ENCODE results near the gene CADPS.

The CADPS gene

DNA sequence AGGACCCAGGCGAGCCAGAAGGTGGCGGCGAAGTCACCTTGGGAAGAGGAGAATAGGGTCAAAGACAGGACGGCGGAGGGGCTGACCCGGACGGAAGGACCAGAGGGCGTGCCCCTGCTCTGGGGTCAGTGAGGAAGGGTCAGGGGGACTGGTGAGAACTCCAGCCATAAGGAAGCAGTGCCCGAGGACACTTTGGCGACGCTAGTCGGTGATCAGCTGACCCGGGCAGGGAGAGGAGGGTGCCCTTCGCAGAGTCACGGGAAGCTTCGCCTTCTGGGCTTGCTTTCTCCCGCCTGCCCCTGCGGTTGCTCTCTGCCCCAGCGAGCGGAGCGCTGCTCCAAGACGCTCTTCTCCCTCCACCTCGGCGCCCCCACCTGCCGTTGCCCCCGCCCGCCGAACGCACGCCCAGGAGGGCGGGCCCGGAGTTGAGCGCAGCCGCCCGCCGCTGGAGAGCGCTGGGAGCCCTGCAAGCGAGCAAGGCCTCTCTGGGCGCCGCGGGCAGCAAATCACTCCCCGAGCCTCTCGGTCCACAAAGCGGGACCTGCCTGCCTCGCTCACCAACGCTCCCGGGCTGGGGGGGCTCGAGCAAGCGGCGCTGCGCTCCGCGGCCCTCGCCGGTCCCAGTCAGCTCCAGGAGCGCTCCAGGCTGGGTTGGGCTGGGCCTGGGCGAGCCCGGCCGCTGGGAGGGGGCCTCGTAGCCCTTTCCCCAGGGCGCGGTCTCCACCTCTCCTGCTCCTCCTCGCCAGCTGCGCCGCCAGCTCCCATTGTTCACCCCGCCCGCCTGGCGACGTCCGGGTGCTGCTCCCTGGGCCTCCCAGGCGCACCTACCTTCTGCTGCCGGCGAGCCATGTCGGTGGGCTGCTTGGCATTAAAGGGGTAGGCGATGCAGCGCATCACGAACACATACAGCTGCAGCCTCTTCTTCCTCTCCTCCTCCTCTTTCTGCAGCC is 1.2 kb downstream of the CADPS start:
- no peak for DNase-seq (ENCODE audit: low read depth)

DNA sequence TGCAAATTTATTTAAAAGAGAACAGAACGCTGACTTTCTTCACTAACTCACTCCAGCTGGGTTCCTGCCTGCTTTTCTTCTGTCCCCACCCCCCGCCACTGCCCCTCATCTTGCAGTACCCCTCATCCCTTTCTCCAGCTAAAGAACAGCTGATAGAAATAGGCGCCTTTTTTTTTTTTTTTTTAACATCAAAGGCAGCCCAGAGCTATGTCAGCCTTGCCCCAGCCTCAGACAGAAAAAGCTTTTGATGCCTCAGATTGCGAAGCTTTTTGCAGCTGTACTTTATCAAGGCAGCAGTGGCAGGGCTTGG is 1.8 kb downstream of the CADPS start:
- no peak for DNase-seq (ENCODE audit: low read depth)

DNA sequence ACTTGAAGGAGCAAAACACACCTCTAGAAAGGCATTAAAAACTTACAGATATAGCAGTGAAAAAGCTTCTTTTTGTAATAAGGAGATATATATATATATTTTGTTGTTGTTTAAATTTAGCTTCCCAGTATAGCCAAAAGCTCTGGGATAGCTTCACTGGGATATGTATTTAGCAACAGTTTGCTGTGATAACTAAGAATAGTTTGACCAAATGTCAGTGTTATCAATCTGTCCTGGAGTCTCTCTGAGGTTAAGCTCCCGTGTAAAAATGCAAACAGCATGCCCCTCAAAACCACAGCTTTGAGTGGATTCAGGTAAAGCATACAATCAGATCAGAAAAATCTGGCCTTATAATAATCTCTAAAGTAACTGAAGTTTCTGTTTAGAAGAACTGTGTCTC is 2.9 kb downstream of the CADPS start:
- DNase-seq (ENCODE audit: low read depth): no peak

DNA sequence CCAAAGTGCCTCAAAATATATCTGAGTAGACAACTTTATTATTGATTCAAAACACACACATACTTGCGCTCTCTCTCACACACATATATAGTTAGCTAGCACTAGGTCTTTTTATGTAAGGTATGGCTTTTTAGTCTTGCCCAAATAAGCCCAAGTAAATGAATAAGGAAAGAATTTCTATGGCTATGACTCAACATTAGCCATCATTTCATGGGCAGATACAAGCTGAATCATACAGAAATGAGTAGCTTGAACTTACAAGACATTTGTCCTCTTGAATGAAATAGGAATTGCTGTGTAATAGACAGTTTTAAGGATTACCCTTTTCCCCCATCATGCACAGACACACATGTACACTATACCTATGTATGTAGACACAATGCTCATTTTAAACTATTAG is 4.9 kb downstream of the CADPS start:
- peak; percentile 12 for DNase-seq (ENCODE audit: low read depth)

DNA sequence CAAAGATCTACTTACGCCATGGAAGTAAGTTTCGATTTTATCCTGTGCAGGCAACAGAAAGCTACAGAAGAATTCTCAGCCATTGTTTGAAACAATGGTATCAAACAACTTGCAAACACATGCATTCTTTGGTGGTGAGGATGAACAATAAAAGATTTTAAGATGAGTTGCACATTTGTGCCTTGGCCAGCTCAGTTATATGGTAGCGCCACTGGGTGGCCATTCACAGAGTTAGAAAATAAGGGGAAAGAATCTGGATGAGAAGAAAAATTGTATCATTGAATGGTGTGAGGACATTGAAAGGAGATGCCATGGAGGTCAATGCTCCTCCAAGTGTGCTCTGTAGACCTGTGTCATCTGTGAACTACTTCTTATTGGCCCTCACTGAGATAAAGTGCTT is 11.6 kb downstream of the CADPS start:
- DNase-seq (ENCODE audit: low read depth): no peak

DNA sequence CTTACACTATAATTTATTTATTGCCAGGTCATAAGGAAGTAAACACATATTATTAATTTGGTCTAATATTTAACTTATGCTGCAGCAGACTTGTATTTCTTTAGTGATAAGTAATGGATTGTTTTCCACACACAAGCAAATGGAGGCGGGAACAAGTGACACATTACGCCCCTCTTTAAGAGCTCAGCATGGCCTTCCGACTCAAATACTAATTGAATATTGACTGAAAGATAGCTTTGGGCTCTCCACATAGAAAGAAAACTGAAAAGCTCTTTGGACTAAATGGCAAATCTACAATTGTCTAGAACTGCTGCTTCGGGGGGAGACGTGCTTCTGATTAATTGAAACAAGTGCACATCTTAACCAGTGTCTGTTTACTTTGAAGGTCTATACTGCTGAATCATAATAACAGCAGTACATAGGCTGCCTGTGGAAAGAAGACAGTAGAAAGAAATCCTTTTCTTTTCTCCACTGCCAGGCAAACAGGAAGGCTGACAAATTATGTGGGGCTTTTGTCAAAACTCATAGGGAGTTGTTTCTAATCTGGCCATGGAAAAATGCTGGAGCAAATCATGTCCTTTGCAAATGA is 15.9 kb downstream of the CADPS start:
- DNase-seq (ENCODE audit: low read depth): no peak

DNA sequence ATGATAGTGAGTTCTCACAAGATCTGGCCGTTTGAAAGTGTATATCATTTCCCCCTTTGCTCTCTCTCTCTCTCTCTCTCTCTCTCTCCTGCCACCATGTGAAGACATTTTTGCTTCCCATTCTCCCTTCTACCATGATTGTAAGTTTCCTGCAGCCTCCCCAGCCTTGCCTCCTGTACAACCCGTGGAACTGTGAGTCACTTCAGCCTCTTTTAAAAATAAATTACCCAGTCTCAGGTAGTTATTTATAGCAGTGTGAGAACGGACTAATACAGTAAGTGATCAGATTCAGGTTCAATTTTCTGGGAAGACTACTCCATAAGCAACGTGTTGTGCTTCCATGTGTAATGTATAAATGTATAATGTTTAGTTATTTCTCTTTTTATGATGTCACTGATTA is 29.2 kb downstream of the CADPS start:
- no peak for DNase-seq (ENCODE audit: low read depth)

DNA sequence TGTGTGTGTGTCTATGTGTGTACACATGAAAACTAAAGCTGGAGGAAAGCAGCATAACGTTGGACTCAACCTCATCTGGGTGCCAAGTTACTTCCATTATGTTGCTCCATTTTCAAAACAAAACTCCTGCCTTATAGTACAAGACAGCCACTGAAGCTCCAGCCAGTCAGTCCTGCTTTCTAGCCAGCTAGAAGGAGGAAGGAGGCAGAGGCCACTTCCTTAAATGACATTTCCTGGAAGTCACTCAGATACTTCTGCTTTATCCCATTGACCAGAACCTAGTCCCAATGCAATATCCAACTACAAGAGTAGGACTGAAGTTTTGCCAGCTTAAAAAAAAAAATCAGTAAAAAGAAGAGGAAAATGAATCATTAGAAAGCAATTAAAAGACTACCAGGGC is 31.7 kb downstream of the CADPS start:
- DNase-seq (ENCODE audit: low read depth): no peak

DNA sequence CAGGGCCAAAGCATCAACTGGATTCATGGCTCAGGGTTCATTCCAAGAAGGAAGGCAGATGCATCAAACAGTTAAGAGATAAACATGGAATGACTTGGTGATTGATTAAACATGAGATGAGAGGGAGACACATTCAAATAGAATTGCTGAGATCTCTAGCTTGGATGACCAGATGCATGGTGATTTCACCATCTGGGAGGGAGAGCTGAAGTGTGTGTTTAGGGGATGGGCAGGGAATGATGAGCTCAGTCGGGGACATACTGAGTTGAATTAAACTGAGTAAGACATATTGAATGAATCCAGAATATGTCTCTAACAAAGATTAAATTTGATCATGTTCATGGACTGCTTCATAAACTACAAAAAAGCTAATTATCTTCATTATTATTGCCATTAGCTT is 35.5 kb downstream of the CADPS start:
- no peak for DNase-seq (ENCODE audit: low read depth)

DNA sequence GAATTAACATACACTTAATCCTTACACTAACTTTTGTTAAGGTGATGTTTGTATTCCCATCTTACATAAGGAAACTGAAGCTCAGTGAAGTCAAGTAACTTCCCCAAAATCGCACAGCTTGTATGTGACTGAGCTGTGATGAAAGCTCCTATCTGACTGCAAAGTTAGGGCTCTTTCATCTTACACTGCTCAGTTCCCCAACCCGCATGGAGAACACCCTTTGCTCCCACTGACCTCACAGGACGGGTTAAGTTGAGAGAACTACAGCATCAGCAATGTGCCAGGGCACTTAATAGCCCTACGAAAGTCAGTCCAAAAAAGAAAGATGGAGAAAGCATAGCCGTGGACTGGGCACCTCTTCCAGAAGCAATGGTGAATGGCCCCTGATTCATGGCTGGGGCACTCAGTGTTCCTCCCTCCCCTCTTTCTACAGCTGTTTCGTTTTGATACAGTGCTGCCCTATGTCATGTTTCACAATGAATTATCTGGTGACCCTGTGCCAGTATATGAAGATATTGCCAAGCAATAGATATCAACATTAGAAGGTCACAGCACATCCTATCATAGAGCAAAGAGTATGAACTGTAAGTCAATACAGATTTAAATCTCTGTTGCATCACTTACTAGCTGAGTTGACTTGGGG is 38.0 kb downstream of the CADPS start:
- DNase-seq (ENCODE audit: low read depth): no peak

DNA sequence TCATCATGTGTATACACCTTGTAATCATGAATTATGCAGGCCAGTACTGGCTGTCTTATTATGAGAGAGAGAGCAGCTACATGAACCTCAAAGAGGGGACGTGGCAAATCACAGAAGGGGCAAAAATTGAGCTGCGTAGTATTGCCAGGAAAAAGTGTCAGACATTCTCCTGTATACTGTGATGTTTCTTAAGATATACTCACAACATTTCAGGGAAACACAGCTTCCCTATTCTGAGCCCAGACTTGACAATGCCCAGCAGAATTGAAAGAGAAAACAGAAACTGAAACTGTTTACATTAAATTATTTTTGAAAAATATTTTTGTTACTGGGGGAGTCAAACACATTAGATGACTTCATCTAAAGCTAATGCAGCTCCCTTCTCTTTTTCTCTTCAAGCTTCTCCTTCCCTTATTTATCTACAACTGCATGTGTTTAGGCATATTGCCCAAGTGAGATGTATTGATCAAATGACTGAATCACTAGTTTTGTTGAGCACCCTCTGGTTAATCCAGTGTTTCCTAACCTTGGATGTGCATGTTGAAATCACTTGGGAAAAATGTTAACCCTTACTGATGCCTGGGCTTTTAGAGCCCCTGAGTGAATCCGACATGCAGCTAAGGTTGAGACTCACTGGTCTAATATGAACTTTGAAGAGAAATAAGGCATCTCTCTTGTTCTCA is 39.5 kb downstream of the CADPS start:
- DNase-seq (ENCODE audit: low read depth): no peak

DNA sequence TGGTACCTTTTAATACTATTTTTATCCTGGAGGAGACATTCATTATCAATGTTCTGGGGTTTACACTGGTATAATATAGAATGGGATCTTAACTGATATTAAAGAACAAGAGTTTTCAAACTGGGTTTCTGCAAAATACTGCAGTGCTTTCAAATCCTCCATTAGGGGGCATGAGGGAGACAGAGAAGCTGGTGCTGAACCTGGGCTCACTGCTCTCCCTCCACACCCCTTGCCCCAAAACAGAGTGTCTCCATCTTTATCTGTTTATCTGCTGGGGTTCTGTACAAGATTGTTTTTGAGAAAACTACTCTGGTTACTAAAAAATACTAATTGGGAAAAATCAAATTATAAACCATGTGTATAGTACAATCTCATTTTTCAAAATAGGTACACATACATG is 41.7 kb downstream of the CADPS start:
- DNase-seq (ENCODE audit: low read depth): no peak

DNA sequence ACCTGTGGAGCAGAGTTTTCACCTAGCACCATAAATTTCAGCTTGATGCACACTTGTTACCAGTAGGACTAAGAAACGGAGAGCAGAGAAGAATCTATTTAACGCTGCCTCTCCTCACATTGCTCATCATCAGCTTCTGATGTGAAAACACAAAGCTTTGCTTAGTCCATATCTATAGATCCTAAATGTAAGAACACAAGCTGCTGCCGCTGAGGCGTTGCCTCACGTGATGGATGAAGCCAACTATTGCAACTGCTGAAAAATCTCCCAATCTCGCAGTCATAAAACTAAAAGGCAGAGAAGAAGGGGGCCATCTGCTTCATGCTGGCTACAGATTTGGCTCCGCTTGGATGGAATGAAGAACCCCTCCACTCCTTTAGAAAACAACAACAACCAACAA is 42.7 kb downstream of the CADPS start:
- DNase-seq (ENCODE audit: low read depth): no peak

DNA sequence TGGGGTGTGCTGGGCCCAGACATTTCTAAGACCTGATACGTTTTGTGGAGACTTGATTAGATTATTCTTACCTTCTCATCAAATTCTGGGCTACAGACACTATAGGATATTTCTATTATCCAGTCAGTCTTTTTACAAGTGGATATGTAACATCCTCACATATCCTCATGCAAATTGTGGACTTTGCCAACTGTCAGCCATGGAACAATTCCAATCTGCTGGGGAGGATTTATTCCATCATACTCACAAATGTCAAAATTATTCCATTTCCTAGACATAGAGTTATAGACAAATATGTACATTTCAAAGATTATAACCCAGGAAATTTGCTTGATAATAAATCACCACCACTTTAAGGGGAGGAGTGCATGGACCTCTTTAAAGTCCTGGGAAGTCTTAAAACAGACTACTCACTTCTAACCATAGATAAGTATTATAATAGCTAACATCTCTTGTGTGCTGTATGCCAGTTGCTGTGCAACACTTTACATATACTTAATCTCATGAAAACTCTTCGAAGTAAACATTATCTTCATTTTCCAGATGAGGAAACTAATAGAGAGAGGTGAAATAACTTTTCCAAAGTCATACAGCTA is 44.4 kb downstream of the CADPS start:
- no peak for DNase-seq (ENCODE audit: low read depth)

DNA sequence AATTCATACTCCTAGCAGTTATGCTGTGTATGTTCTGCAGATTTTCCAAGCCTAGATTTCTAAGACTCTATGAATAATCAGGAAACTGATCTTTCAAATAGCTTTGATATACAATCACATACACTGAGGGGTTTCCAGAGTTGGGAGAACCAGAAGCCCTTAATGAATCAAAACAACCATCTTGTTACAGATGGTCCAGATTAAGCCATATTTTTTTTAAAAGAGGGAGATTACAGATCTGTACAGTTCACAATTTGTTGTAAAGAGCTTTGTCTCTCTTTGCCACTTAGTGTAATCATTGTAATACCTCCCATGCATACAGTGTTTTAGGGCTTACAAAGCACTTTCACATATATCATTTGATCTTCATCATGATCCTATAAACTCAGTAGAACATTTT is 47.7 kb downstream of the CADPS start:
- no peak for DNase-seq (ENCODE audit: low read depth)

DNA sequence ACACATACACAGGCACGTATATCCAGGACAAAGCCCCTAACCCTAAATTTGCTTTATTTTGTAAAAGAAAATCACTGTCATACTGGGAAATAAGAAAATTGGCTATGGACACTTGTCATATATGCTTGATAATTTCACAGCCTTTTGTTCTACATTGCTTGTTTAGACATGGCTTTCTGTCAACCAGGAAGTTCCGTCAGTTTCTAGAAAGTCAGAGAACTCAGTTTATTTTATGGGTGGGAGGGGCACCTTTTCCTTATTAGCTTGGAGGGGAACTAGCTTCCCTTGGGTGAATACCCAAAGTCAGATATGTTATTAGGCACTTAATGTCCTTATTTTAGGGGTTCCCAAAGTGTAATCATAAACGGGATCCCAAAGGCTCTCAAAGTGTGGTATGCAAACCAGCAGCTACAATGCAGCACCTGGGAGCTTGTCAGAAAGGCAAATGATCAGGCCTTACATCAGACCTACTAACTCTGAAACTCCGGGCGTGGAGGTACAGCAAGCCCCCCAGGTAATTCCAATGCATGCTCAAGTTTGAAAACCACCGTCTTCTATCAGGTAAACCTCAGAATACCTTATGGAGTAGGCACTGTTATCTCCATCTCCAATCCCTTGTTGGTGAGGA is 50.1 kb downstream of the CADPS start:
- no peak for DNase-seq (ENCODE audit: low read depth)

DNA sequence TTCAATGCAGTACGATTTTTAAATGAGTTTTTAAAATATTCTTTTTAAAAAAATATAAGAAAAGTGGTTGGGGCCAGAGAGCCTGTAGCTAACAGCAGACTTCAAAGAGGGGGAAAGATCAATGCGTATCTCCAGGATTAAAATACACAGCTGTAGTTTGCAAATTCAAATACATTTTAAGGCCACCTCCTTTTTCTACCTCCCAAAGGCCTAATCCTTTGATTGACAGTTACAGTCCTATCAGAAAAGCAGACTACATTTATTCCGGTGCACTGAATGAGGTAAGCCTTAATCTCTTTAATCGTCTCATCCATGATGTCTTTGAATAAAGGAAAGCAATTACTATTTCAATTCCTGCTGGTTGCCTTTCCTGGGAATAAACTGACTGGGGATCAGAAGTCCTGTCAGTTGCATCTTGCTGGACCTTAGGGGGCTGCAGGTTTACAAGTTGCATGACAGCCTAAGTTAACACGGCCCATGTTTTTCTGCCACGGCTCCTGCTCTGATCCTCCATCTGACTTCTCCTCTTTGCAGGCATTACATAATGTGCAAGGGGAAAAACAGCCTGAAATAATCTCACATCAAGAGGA is 51.7 kb downstream of the CADPS start:
- DNase-seq (ENCODE audit: low read depth): no peak

DNA sequence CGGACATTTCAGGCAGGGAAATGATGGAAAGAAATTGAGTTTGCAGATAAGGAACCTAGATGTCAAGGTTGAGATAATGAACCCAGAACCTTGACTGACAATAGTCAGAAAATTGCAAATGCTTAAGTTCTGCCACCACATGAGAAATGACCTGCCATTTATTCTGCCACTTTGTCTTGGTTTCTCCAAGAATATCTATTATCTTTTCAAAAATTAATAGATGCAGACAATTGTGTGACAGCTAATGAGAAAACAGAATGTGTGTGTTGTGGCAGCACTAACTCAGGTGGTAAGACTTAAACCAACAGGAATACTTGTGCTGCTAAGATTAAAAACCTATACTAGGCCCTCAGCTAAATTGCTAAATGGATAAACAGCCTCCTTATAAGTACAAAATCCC is 52.3 kb downstream of the CADPS start:
- no peak for DNase-seq (ENCODE audit: low read depth)

DNA sequence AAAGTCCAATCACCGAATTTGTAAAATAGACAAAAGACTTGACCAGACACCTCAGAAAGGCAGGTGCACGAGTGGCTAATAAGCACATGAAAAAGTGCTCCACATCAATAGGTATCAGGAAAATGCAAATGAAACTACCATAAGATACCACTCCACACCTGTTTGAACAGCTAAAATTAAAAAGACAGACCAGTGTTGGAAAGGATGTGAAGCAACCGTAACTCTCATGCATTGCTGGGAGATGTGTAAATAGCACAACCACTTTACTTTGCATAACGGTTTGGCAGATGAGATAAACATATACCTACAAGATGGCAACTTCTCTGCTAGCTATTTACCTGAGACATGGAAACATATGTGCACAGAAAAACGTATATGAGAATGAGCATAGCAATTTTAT is 56.9 kb downstream of the CADPS start:
- no peak for DNase-seq (ENCODE audit: low read depth)

DNA sequence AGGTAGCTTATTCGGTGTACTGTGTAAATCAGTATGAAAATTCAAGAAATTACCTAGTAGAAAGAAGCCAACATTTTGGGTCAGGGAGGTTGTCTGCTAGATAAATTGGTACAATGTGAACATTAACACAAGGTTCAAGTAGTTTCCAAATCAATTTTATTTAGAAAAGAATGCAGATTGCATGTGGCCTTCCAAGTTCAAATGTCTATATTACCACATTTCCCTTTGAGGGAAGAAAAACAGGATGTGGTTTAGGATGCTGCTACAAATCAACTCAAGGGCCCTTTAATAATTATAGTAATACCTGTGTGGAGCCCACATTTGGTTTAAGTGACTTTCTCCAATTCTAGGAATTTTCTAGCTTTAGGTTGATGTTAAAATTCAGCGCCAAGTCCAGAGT is 57.5 kb downstream of the CADPS start:
- DNase-seq (ENCODE audit: low read depth): peak; percentile 15

DNA sequence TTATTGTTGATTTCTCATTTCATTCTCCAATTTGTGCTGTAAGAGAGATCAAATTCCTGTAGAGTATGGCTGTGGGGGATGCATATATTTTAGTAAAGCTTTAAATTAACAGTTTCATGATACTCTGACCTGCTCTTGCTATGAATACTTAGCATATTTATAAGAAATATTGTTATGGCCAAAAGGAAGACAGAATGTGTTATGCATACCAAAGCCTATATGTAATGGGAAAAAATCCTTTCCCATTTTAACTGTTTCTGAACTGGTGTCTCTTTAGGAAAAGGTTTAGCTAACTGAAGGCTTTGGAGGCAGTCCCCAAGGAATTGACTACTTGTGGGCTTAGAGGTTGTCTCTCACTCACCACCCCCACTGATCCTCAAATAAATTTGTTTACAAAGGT is 59.2 kb downstream of the CADPS start:
- no peak for DNase-seq (ENCODE audit: low read depth)

DNA sequence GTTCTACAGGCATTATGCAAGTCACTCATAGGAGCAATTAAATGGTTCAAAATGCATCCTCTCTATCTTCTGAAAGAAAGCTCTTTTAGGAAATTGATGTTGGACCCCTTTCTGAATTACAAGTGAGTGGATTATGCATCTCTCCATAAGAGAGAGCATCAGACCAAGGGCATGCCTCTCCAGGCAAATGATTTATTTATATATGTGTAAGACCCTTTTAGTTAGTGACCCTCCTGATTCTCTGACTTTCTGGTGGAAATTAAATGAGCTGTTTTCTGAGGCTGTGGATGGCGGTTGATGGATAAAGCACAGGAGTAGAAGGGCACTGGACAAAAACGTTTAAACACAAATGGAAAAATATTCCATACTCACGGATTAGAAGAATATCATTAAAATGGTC is 62.6 kb downstream of the CADPS start:
- no peak for DNase-seq (ENCODE audit: low read depth)
